NCI-H187 (cell line): ENCODE measurements around the gene ARHGDIA.
"Not testable (repeated sequence)": the region's sequence is repeated elsewhere in the genome, so short reads cannot be mapped to it uniquely, and the experiment has no call there.

Experiments used
- DNase-seq, 2 experiments: peaks; one replicate each; lab custom pipeline; 2025; lab: John Stamatoyannopoulos, UW

The ARHGDIA gene

GRCh38 chr17:81870981-81871386 lies at the start of gene ARHGDIA:
Gene ARHGDIA, minus strand, starts transcription at chr17:81871337. Its CDS starts 1,407 bp downstream, at chr17:81869930.
- no peak for DNase-seq

- no peak for DNase-seq
Observed at GRCh38 chr17:81918832-81919545, 47.9 kb upstream of the ARHGDIA start.

GRCh38 chr17:81918333-81918669 lies 47.2 kb upstream of the ARHGDIA start:
- not testable (repeated sequence) for DNase-seq

GRCh38 chr17:81917565-81918332 lies 46.6 kb upstream of the ARHGDIA start, which contains the start of gene SIRT7:
Gene SIRT7, minus strand, starts transcription at chr17:81918176. Its CDS starts 45 bp downstream, at chr17:81918131.
- DNase-seq: peak; percentile 52 to 77

GRCh38 chr17:81916234-81917001 lies 45.3 kb upstream of the ARHGDIA start:
- no peak for DNase-seq

- no peak for DNase-seq
Observed at GRCh38 chr17:81915331-81915730, 44.2 kb upstream of the ARHGDIA start.

- DNase-seq: no peak
Observed at GRCh38 chr17:81914103-81914850, 43.1 kb upstream of the ARHGDIA start.

- no peak for DNase-seq
Observed at GRCh38 chr17:81913394-81914102, 42.4 kb upstream of the ARHGDIA start.

- no peak for DNase-seq
Observed at GRCh38 chr17:81912441-81913309, 41.5 kb upstream of the ARHGDIA start.

- no peak for DNase-seq
Observed at GRCh38 chr17:81911969-81912368, 40.8 kb upstream of the ARHGDIA start.

GRCh38 chr17:81911277-81911961 lies 40.3 kb upstream of the ARHGDIA start, which contains the start of gene PCYT2:
Gene PCYT2, minus strand, starts transcription at chr17:81911399. Its CDS starts 44 bp downstream, at chr17:81911355.
- DNase-seq: peak; percentile 42 to 93

GRCh38 chr17:81910840-81911276 lies 39.7 kb upstream of the ARHGDIA start:
- DNase-seq: no peak

- no peak for DNase-seq
Observed at GRCh38 chr17:81909966-81910839, 39.1 kb upstream of the ARHGDIA start.

- DNase-seq: no peak
Observed at GRCh38 chr17:81909231-81909630, 38.1 kb upstream of the ARHGDIA start.

- DNase-seq: no peak
Observed at GRCh38 chr17:81908793-81909192, 37.7 kb upstream of the ARHGDIA start.

GRCh38 chr17:81907219-81908145 lies 36.3 kb upstream of the ARHGDIA start:
- DNase-seq: no peak
